GM20431 (cell line): Measurements from ENCODE around the gene ADD2.
"Not testable (repeated sequence)": the region's sequence is repeated elsewhere in the genome, so short reads cannot be mapped to it uniquely, and the experiment has no call there.

Experiments used
- in situ Hi-C: fragments of 300-500 bp; cut with MseI, MboI; formaldehyde crosslinking; loops from one replicate; pipeline ENCODE4 v1.15.0; 2020; ENCODE audit warnings: low sequenced_read_pairs; ENCODE audit not compliant: unreplicated experiment

Gene ADD2, protein sequence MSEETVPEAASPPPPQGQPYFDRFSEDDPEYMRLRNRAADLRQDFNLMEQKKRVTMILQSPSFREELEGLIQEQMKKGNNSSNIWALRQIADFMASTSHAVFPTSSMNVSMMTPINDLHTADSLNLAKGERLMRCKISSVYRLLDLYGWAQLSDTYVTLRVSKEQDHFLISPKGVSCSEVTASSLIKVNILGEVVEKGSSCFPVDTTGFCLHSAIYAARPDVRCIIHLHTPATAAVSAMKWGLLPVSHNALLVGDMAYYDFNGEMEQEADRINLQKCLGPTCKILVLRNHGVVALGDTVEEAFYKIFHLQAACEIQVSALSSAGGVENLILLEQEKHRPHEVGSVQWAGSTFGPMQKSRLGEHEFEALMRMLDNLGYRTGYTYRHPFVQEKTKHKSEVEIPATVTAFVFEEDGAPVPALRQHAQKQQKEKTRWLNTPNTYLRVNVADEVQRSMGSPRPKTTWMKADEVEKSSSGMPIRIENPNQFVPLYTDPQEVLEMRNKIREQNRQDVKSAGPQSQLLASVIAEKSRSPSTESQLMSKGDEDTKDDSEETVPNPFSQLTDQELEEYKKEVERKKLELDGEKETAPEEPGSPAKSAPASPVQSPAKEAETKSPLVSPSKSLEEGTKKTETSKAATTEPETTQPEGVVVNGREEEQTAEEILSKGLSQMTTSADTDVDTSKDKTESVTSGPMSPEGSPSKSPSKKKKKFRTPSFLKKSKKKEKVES

DNA sequence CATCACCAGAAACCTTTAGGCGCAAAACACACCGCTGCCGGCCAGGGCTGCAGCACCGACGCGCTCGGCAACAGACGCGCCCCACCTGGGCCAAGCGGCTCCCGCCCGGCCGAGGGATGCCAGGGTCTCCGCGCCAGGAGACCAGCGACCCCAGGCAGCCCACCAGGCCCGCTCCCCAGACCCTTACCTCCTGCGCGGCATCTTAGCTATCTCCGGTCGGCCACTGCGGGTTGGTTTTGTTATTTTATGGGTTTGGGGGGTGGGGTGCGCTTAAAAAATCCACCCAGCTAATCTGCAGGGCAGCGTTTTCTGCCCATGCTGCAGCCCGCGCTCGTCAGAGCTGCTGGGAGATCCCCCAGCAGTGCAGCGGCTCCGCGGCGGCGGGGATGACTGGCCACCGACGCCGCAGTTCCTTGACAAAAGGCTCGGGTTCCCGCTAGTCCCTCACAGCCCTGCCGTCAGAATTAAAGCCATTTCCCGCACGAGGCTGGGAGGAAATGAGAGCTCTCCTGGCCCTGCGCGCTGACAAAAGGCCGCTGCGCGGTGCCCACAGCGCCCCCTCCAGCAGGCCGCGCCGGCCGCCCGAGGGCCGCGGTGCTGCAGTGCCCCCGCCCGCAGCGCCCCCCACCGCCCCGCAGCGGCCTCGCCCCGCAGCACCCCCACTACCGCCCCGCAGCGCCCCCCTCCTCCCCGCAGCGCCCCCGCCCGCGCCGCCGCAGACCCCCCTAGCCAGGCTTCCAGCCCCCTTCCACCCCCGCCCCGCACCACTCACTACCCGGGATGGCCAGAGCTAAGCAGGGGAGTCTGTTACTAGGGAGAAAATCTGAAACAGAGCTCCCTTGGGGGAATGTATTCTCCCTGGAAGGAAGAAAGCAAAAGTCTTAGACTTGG lies at the start of gene ADD2:
TSS of gene ADD2 (minus strand) at position 502 of the 891 bp plus-strand sequence. CDS start 61,792 bp downstream, outside the sequence.
- in situ Hi-C loops, result no loop called here

DNA sequence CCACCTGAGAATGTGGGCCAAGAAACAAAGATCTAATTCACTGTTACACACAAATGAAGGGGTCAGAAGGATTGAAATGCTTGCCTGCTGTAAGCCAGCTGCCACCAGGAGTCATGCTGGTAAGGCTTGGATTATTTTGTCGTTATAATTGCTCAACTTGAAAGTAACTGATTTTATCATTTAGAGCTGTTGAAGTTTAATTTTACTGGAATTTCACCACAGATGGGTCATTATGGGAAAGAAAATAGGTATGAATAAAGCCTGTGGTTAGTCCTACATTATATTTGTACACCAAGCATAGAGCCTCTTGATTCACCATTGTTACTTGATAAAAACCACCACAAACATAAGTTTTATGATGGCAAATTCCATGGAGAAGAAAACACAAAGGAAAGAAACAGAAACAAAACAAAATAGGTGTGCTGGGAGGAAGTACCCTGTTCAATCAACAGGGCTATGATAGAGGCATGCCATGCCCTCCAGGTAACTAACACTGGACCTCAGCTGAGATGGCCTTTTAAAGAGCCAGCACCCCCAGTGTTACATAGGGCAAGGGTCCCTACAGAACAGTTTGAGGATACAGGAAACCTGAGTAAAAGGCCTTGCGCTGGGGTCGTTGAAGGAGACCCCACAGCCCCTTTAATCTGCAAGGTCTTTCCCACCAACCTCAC lies 49.4 kb upstream of the ADD2 start:
- in situ Hi-C loops, result no loop called here

DNA sequence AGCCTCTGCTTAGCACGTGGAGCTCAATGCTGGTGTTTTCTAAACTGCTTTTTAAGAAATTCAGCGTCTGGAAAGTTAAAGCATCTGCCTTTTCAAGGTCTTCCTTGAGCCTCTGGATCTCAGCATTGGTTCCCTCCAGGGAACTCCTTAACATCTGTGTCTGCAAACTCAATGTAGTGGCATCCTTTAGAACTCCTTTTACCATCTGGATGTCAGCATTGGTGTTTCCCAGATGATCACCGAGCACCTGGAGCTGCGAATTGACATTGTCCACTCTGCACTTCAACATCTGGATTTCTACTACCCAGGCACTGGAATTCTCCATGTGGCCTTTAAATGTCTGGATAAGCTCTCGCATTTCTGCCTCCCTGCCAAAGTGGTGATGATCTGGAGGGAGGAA lies 48.7 kb upstream of the ADD2 start:
- in situ Hi-C loops, result no loop called here

DNA sequence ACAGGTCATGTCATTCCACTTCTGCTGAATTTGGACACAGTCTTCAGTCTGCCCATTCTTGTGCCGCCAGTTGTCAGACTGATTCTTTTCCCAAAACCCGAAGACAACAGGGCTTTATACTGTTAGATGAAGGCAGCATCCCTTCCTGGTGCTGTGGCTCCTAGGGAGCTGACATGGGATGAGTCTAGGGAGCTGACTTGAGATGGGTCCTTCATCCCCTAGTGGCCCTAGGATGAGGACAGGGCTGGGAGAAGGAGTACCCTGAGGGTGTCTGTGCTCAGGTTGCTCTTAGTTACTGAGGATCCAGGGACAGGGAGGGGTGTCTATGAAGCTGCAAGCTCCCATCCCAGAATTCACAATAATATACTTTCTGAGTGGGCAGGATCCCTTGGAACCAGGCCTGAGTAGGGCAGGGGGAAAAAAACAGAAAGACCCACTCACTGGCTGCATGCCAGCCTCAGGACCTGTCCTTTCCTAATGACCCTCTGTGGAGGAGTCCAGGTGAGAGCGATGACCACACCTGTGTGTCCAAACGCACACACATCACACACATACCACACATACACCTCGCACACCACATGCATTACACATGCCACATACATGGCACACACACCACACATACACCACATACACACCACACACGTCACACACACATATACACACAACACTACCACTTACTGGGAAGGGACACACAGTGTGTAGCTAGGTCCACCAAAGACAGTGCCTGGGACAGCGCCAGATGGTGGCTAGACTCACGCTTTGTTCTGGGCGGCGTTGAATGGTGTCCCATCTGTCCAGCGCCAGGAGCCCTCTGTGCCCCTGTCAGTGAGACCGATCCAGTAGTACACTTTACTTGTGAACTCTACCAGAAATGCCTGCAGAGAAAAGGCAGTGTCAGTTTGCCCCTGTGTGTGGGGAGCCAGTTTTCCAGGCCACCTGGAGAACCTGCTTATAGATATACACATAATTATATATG lies 41.3 kb upstream of the ADD2 start:
- in situ Hi-C loops, result no loop called here

DNA sequence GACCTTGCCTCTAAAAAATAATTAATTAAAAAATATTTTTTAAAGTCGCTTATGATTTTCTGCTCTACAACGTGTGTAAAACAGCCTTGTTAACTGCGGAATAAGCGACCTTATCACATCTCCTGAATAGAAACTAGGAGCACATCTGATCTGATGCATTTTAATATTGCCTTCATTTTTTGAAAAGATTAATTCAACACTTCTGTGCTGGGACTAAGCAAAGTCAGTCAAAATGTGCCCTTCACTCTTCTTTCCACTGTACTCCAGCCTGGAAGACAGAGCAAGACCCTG lies 39.8 kb upstream of the ADD2 start:
- in situ Hi-C loops, result no loop called here

DNA sequence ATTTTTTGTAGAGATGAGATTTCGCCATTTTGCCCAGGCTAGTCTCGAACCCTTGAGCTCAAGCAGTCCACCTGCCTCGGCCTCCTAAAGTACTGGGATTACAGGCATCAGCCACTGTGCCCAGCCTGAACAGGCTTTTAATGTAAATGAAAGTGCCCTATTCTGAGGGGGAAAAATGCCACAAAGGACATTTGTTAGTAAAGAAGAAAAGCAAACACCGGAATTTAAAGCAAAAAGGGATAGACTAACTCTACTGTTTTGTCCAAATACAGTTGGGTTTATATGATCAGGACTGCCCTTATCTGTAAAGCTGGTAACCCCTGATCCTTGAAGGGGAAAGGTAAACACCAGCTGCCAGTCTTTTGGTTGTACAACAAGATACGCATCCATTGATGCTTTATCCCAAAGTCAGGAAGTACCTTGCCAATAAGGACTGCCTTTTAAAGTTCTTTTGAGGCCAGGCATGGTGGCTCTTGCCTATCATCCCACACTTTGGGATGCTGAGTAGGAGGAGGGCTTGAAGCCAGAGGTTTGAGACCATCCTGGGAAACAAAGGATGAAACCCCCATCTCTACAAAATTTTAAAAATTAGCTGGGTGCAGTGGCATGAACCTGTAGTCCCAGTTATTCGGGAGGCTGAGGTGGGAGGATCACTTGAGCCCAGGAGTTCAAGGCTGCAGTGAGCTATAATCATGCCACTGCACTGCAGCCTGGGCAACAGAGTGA lies 39.3 kb upstream of the ADD2 start:
- in situ Hi-C loops, result no loop called here

DNA sequence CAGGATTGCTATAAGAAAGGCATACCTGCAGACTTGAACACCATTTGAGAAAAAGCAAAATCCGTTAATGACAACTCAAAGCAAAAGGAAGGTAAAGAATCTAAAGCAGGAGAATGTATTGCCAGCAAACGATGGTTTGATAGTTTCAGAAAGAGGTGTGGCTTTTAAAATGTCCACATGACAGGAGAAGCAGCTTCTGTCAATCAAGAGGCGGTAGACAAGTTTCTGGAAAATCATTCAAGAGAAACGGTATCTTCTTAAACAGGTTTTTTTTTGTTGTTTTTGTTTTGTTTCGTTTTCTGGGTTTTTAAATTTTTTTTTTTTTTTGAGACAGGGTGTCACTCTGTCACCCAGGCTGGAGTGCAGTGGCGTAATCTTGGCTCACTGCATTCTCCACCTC lies 38.6 kb upstream of the ADD2 start:
- in situ Hi-C loops, result no loop called here

- in situ Hi-C loops, result no loop called here
These were observed 38.0 kb upstream of the ADD2 start for GRCh38 chr2:70806013-70806412.

- in situ Hi-C loops, result no loop called here
These were observed 33.7 kb upstream of the ADD2 start for GRCh38 chr2:70801607-70802263.

- in situ Hi-C loops, result no loop called here
These were observed 31.7 kb upstream of the ADD2 start for GRCh38 chr2:70799706-70800105.

DNA sequence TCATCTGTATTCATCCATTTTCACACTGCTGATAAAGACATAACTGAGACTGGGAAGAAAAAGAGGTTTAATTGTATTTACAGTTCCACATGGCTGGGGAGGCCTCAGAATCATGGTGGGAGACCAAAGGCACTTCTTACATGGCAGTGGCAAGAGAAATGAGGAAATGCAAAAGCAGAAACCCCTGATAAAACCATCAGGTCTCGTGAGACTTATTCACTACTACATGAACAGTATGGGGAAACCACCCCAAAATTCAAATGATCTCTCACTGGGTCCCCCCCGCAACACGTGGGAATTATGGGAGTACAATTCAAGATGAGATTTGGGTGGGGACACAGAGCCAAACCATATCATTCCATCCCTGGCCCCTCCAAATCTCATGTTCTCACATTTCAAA lies 30.0 kb upstream of the ADD2 start:
- in situ Hi-C loops, result not testable (repeated sequence)

DNA sequence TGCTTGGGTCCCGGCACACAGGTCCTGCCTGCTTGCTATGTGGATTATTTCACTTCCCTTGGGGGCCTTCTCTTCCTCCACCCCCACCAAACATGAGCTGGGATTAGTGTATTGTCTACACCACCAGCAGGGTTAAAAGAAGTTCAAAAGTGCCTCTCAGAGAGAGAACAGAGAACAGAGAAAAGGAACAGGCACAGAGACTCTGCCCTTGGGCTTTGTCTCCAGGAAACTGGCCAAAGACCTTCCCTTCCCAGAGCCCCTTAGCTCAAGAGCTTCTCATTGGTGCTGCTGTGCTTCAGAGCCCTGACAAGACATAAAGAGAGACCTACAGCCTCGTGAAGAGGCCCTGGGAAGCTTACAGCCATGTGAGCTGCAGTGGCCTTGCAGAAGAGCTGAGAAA lies 29.5 kb upstream of the ADD2 start:
- in situ Hi-C loops, result no loop called here

GRCh38 chr2:70796262-70796661 lies 28.3 kb upstream of the ADD2 start:
- in situ Hi-C loops, result no loop called here

DNA sequence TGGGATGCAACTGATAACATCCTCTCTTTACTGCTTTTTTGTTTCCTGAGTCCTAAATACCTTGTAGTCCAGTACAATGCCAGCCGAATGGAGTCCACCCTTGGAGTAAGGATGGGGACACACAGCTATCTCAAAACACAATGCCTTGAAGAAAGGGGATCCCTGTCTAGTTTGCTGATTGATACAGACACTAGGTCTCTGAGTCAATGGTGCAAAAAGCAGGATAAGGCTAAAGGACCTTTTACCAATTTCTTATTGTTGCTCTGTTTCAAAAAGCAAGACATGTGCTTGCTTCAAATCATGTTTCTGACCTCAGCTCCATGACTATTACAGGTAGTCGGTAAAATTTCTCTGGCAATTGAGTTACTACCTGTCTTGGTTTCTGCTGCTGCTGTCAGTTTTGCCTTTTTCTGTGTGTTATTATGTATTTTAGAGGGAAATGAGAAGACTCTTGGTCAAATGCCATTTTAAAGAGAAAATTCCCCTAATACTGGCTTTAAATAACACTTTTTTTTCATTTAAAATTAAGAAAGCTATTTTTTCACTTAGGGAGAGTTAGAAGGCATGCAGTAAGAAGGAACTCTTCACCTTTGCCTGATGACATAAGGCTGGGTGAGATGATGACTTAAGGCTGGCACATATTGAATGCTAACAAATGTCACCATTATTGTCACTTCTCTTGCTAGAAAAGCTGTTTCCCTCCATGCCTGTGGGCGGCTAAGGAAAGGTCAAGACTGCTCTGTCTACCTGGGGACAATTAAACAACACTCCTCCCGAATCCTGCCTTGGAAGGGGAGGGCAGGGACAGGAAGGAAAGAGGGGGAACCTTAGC lies 27.4 kb upstream of the ADD2 start:
- in situ Hi-C loops, result no loop called here

DNA sequence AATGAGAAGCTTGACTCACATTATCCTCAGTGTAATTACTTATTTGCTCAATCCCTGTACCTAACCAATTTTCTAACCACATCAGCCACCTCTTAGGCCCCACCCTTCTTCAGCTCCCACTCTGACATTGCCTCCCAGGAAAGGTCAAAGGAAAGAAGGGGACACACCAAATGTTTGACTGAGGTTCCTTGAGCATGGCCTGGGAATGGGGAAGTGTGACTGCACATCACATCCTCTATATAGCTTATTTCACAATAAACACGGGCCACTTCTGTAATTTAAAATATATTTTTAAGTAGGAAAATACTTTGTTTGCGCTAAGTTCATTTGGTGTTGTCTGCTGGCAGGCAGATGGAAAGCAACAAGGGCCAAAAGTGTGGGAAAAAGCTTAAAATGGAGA lies 25.4 kb upstream of the ADD2 start:
- in situ Hi-C loops, result no loop called here

DNA sequence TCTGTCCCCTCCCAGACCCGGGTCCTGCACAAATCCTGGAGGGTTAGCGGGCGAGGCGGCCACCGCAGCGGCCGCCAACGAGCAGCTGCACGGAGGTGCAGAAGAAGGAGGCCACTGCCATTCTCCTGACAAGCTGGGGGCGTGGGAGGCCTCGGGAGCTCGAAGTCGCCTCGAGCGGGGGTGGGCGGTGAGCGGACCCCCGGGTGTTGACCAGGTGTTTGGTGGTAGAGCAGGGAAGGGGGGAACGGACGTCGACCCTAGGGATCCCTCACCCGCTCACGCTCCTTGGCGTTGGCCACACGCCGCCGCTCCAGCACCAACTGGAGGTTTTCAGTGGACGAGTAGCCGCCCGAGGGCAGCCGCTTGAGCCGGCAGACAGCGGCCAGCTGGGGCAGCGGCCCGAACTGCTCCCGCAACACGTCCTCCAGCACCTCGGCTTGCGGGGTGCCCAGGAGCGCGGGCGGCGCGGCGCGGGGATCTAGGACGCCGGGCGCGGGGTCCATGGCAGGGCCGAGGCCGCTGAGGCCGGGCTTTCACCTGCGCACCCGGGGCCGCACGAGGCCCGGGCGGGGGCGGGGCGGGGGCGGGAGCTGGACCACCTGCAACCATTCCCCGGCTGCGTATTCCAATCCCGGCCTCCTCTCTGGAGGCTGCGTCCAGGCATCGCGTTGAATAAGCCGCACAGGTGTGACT lies 22.3 kb upstream of the ADD2 start, which contains the start of gene FIGLA:
TSS of gene FIGLA (minus strand) at position 508 of the 693 bp plus-strand sequence. CDS start at position 503, 5 bp downstream.
- in situ Hi-C loops, result no loop called here
